HepG2 (cell line): ENCODE data around the gene ZNF507. TPM values are rescaled to one million over a fixed set of nuclear protein-coding genes. Genes with fewer than 3 reads are reported as not detected.

Experiments
- ARNT2 ChIP-seq: sonication (generic); formaldehyde crosslinking; IDR thresholded peaks from 2 replicates; pipeline ENCODE4 v1.8.0; 2022; ENCODE audit warnings: mild to moderate bottlenecking, low read depth, missing genetic modification reagents, moderate library complexity
- E2F1 ChIP-seq: sonication (generic); formaldehyde crosslinking; IDR thresholded peaks from 2 replicates; pipeline ENCODE4 v1.5.0; 2020; ENCODE audit warnings: missing genetic modification reagents
- EEA1 ChIP-seq: sonication (generic); formaldehyde crosslinking; IDR thresholded peaks from 2 replicates; pipeline ENCODE4 v1.5.1; 2020; ENCODE audit warnings: mild to moderate bottlenecking, missing genetic modification reagents, borderline replicate concordance
- KIAA2018 ChIP-seq: sonication (generic); formaldehyde crosslinking; IDR thresholded peaks from 2 replicates; pipeline ENCODE4 v1.5.0; 2020; ENCODE audit warnings: mild to moderate bottlenecking, missing genetic modification reagents, borderline replicate concordance
- NR1H2 ChIP-seq: sonication (generic); formaldehyde crosslinking; IDR thresholded peaks from 2 replicates; pipeline ENCODE4 v1.8.1; 2022; ENCODE audit warnings: low read depth, missing genetic modification reagents, borderline replicate concordance
- PCBP2 ChIP-seq: fragments of 200-400 bp; formaldehyde crosslinking; optimal IDR thresholded peaks from 2 replicates; pipeline ENCODE3; 2018; ENCODE audit warnings: low read length, low read depth; ENCODE audit not compliant: poor library complexity, severe bottlenecking
- PRDM10 ChIP-seq: sonication (generic); formaldehyde crosslinking; IDR thresholded peaks from 2 replicates; pipeline ENCODE4 v1.4.0; 2020; ENCODE audit warnings: low read depth, missing genetic modification reagents
- RFX3 ChIP-seq: IDR thresholded peaks from 2 replicates; pipeline ENCODE4 v1.6.1; 2016; ENCODE audit warnings: missing biosample characterization, missing genetic modification reagents
- SMYD3 ChIP-seq: sonication (generic); formaldehyde crosslinking; IDR thresholded peaks from 2 replicates; pipeline ENCODE4 v1.8.1; 2023; ENCODE audit warnings: mild to moderate bottlenecking, missing genetic modification reagents
- TSC22D2 ChIP-seq: sonication (generic); formaldehyde crosslinking; IDR thresholded peaks from 2 replicates; pipeline ENCODE4 v1.5.1; 2020; ENCODE audit warnings: missing genetic modification reagents, mild to moderate bottlenecking, borderline replicate concordance
- YY1 ChIP-seq: IDR thresholded peaks from 2 replicates; pipeline ENCODE4 v1.6.1; 2011; ENCODE audit warnings: low read length, low read depth, moderate library complexity, mild to moderate bottlenecking; ENCODE audit not compliant: insufficient read depth, insufficient replicate concordance
- ZBTB1 ChIP-seq: sonication (generic); formaldehyde crosslinking; IDR thresholded peaks from 2 replicates; pipeline ENCODE4 v1.4.0; 2020; ENCODE audit warnings: missing genetic modification reagents, borderline replicate concordance
- ZFAT ChIP-seq: sonication (generic); formaldehyde crosslinking; conservative IDR thresholded peaks from 2 replicates; pipeline ENCODE4 v1.8.1; 2023; ENCODE audit warnings: missing genetic modification reagents, inconsistent platforms
- ZNF484 ChIP-seq: sonication (generic); formaldehyde crosslinking; IDR thresholded peaks from 2 replicates; pipeline ENCODE4 v1.5.1; 2020; ENCODE audit warnings: mild to moderate bottlenecking, low read depth, missing genetic modification reagents, borderline replicate concordance
- ZNF790 ChIP-seq: sonication (generic); formaldehyde crosslinking; IDR thresholded peaks from 2 replicates; pipeline ENCODE4 v1.8.0; 2022; ENCODE audit warnings: missing genetic modification reagents, mild to moderate bottlenecking, borderline replicate concordance
- ZSCAN22 ChIP-seq: sonication (generic); formaldehyde crosslinking; IDR thresholded peaks from 2 replicates; pipeline ENCODE4 v1.4.0; 2020; ENCODE audit warnings: mild to moderate bottlenecking, missing genetic modification reagents
- polyA plus RNA-seq, 8 experiments: library from polyadenylated mRNA; depleted of rRNA in 3 of 8; stranded (reverse) in 7 of 8; unstranded in 1 of 8; fragments of >200 nt; fragmentation: Illumina TruSeq in 4 of 8; extraction: Trizol in 4 of 8; gene quantifications; 2 replicates each; pipeline versions ENCODE4 v1.2.1 to v1.2.3, GENCODE V29; 2011 to 2016; ENCODE audit warnings: low read depth in 4 of 8, missing spikeins in 1 of 8, mixed read lengths in 1 of 8; ENCODE audit not compliant: insufficient read depth in 1 of 8
- total RNA-seq, 5 experiments: library from RNA; depleted of rRNA; stranded (reverse); fragments of >200 nt; fragmentation: Illumina TruSeq; extraction: Trizol; gene quantifications; 2 replicates each; pipeline ENCODE4 v1.2.3, GENCODE V29; 2016; ENCODE audit warnings: low read depth in 1 of 5

The ZNF507 gene
- total and polyA plus RNA-seq, 2 of the 13 experiments (the other 11 are each of a cell fraction or from before 2014, with no cell fraction given): 7.3 to 10.9 TPM

GRCh38 chr19:32373585-32374295 lies 28.3 kb downstream of the ZNF507 start (continued):
- no peak for TF ChIP-seq E2F1
- peak; percentile 14 for TF ChIP-seq YY1
- TF ChIP-seq KIAA2018 (CRISPR knock-in tag): no peak
- TF ChIP-seq NR1H2: no peak
- TF ChIP-seq ZSCAN22 (CRISPR knock-in tag): no peak
- TF ChIP-seq TSC22D2 (CRISPR knock-in tag): no peak
- TF ChIP-seq ZNF790: no peak
- TF ChIP-seq ZFAT (CRISPR knock-in tag): no peak
- no peak for TF ChIP-seq PCBP2
- TF ChIP-seq ZNF484 (CRISPR knock-in tag): no peak
- no peak; the same call in 1 of the 2 replicates for TF ChIP-seq ARNT2
- peak; percentile 31; the same call in 1 of the 2 replicates for TF ChIP-seq PRDM10
- TF ChIP-seq EEA1: no peak
- TF ChIP-seq RFX3 (CRISPR knock-in tag): no peak
- TF ChIP-seq SMYD3 (CRISPR knock-in tag): no peak
- TF ChIP-seq ZBTB1 (CRISPR knock-in tag): no peak
